EH (cell line): ENCODE results near the gene THAP10.

Experiments used
- DNase-seq: peaks from one replicate; pipeline ENCODE4 v3.0.0-alpha.2; 2015; ENCODE audit warnings: low read depth

THAP10 gene

DNA sequence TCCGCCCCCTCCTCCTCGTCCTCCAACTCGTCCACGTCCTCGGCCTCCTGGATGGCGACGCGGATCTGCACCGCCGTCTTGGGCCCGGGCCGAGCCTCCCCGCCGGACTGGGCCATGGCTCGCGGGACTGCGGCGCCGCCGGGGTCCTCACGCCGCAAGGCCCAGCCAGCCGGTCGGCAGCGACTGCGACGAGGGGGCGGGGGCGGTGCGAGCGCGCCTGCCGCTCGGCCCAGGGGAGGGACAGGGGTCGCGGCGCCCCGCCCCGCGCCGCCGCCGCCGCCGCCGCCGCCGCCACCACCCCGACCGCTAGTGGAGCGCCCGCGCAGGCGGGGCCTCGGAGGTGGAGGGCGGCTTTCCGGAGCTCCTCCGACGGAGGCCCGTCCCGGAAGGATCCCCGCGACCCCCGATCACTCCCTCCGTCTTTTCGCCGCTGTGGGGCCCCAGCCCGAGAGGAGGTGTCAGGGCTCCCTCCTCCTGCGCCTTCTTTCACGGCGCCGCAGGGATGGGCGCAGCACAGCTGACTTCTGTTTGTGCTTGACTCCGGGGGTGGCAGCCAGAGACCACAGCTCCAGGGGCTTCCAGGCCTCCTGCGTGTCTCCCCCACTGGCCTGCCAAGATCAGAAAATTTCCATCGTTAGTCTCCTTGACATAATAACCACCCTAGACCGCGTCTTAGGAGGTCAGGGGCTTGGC, 38.1 kb downstream of the THAP10 start, which contains the start of gene LARP6:
LARP6 (minus strand) TSS at position 185 of the 693 bp plus-strand sequence; CDS start at position 116, 69 bp downstream.
- peak; percentile 72 for DNase-seq

- no peak for DNase-seq
These were observed 38.8 kb downstream of the THAP10 start for GRCh38 chr15:70853318-70853972.

DNA sequence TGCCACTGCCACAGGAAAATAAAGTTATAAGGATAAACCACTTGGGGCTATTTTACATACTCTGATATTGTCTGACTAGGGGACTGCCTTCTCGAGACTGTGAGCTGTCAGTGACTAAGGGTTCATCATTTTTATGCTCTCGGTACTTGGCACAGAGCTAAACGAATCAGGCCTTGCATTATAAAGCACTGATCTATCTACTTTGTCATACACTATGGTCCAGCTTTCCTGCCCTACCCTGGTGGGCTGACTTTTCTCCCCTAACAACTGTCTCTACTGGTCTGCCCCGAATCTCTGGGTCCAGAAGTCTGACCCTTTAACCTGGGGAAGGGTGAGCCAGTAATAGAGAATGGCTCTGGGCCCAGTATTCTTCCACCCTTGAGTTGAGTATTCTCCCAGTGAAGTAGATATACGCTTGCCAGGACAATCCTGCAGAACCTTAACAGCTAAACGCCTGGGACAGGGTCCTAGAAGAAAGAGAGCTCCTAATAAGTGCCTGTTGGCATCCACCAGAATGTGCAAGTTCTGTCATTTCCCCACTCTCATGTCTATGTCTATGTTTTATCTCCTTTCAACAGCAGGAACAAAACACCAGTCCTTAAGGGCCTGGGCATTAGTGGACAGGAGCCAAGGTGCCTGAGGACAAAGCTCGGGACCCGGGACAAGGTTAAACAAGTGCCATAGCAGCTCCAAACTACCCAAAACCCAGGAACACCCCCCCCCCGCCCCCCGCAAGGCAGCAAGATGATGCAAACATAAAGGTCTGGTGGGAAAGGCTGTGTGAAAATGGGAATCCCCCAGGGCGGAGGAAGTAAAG, 39.5 kb downstream of the THAP10 start:
- peak; percentile 89 for DNase-seq

DNA sequence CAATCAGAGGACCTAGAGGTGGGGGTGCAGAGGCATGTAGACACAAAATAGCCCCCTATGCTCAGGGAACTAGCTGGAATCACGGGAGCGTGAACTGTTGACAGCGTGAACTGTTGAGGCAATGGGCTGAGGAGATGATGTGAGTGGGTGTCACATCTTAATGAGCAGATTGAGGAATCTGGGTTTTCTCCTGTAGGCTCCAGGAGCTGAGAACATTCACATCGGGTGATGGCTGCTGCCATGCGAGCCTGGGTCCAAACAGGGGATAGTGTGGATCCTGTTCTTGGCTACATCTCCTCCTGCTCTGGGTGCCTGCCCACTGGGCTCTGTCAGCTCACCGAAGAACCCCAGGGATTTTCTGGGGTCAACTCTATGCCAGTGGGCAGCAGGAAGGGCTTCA, 40.3 kb downstream of the THAP10 start:
- DNase-seq = no peak

DNA sequence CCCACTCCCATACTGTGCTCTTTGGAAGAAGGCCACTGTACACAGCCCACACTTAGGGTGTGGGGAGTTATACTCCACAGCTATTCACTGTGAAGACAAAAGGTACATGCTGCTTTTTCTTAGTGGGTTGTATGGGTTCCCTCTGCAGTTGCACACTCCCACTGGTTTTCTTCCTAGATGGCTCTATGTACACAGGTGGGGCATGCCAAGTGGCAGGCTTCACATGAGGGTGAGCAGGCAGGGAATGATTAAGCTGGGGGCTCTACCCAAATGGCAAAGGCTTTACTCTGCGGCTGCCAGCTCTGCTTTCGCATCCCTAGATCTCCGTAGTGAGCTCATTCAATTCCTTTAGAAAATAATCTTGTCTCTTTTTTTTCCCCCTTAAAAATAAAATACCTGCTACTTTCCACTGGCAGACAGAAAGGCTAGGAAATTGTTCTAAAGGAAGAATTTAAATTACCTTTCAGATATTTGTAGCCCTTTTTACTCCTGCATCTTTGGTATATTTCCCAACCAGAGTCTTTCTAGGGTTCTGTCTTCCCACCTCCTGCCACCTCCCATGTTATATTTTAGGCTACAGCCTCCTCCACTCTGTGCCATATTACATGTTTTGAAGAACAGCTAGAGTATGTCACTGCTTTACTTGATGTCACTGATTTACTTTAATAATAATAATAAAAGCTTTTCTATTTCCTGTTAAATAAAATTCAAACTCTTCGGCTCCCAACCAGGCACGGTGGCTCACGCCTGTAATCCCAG, 46.5 kb downstream of the THAP10 start:
- no peak for DNase-seq

DNA sequence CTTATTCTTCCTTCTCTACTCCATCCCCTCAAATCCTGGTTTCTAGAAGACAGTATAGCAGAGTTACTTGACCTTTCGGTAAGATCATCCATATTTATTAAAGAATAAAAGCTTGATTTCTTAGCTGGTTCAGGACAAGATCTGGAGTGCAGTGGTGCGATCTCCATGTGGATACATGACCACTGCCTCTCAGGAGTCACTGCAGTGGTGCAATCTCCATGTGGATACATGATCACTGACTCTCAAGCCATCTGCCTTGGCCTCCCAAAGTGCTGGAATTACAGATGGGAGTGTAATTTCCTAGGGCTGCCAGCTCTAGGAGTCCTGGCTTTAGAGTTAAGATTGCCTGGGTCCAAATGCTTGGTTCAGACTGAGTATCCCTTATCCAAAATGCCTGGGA, 54.8 kb downstream of the THAP10 start:
- DNase-seq = no peak

DNA sequence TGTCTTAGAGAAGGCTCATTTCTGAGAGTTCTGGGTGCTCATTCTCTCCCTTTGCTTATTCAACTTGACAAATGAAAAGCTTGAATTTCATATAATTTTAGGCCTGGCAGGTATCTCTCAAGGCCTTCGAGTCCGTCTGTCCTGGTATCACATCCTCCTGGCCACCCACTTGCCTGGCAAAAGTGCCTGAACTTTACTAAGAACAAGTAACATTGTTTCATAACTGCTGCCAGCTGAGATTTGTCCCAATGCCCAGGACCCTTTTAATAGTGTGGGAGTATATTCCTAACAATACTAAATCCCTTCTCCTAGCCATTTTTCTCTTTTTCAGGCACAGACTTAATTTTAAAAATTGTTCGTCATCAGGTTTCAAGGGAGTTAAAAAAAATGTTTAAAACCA, 56.4 kb downstream of the THAP10 start:
- no peak for DNase-seq

GRCh38 chr15:70835415-70835814, 56.8 kb downstream of the THAP10 start:
- DNase-seq = no peak

GRCh38 chr15:70834999-70835398, 57.2 kb downstream of the THAP10 start:
- DNase-seq = no peak

- DNase-seq = peak; percentile 80
These were observed 58.1 kb downstream of the THAP10 start for GRCh38 chr15:70833861-70834765.

- no peak for DNase-seq
These were observed 58.8 kb downstream of the THAP10 start for GRCh38 chr15:70833422-70833821.

DNA sequence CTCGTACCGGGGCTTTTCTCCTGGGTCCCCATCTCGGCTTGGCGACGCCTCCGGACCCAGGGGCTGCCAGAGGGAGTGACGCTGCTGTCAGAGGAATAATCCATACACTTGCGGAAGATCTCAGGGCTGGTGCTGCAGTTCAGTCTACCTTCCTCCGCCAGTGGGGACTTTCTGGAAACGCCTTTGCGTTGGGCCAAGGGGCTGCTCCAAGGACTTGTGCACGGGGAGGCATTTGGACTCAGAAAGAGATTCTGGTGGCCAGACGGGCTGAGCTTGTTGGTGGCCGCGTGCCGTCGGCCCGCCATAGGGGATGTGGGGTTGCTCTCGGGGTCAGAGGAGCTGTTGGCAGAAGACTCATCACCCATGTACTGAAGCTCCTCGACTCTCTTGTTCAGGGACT, 60.1 kb downstream of the THAP10 start:
- no peak for DNase-seq
